Measurements from ENCODE around the gene ZNF396.

ZNF396 gene

DNA sequence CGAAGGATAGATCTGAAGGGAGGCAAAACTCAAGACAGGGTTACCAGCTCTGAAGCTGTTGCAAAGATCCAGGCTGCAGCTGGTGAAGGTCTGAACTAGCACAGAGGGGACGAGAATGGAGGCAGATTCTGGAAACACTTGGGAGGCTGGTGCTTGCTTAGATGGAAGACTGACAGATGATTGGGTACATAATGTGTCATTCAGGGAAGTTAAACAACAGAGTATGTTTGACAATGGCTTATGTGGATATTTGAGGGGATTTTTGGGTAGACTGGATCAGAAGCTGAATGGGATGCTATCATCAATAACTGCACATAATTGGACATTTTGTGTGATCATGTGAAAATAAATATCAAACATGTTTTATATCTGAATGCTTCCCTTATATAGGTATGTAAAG lies 2.3 kb upstream of the ZNF396 start:
- DNase-seq: no peak

DNA sequence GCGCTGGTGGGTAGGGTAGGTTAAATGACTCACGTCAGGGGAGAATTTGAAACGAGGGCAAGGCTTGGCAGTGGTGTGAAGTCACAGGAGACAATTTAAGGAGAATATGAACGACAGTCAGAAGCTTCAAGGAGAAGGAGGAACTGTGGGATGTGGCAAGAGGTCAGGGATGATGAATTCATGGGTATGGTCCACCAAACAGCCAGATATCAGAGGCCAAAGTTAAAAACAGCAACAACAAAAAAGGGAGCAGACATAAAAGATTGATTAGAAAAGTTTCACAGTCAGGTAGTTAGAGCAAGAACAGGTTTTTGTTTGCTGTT lies 1.4 kb upstream of the ZNF396 start:
- no peak for DNase-seq

DNA sequence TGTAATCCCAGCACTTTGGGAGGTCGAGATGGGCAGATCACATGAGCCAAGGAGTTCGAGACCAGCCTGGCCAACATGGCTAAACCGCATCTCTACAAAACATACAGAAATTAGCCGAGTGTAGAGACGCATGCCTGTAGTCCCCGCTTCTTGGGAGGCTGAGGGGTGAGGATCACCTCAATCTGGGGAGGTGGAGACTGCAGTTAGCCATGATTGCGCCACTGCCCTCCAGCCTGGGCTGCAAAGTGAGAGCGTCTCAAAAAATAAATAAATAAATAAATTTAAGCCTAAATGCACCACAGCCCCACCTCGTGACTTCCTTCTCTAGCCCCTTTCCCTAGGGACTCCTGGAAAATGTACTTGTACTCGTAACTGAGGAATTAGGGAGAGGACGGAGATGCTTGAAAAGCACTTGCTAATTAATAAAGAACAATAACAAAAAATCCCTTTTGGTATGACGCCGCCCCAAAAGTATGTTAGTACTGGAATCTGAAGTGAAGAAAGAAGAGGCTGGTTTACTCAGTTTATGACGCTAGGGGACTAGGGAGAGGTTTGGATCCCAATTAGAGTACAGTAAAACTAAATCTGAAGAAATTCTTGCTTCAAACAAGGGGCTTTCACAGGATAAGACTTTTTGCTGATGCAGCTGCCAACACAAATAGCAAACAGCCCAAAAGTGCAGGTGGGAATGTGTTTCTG lies 887 bp upstream of the ZNF396 start:
- no peak for DNase-seq

DNA sequence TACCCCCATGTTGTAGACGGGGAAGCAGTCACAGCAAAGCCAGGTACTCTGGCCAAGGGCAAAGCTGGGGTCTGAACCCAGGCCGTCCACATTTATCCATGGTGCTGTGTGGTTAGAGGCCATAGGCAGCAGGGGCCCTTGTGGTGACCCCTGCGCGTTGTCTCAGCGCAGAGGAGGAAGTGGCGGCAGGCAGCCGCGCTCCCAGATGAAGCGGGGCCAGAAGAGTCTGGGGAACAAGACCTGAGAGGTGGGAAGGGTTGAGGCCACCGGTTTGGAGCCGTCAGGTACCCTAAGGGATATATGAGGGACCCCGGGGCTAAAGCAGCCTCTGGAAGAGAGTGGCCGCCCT lies 770 bp downstream of the ZNF396 start:
- peak; percentile 57 for DNase-seq

DNA sequence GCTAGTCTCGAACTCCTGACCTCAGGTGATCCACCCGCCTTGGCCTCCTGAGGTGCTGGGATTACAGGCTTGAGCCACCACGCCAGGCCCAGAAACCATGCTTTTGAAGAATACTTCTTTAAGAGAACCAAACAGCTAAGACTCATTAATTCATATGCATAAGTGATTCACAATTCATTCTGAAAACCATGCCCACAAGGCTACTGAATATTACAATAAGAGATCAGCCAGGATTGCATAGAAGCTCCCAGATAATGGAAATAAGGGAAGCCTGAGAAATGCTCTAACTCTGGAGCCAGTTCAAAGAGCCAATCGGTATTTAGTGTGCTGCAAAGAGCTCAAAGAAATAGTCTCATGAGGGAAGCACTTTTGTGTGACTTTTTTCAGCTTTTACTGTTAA lies 2.4 kb downstream of the ZNF396 start:
- DNase-seq: no peak

DNA sequence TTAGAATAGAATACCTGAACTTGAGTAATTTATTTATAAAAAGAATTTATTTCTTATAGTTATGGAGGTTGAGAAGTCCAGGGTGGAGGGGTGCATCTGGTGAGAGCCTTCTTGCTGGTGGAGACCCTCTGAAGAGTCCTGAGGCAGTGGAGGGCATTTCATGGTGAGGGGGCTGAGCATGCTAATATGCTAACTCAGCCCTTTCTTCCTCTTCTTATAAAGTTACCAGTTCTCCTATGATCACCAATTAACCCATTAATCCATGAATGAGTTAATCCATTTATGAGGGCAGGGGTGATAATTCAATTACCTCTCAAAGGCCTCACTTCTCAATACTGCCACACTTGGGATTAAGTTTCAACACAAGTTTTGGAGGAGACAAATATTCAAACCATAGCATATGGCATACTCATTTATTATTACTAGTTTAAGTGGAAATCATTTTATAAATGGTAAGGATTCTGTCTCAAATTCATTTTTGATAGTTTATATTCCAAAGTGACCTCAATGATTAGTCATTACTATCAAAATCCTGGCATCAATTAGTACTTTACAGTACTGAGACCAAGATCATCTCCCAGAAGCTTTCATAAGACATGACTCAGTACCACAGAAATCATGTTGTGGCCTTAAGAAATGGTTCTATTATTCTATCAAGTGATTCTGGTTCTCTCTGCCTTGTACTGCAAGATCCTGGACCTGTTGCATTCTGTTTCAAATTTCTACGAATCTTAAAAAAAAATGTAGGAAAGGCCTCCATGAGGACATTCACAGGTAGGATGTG lies 5.5 kb downstream of the ZNF396 start:
- no peak for DNase-seq

DNA sequence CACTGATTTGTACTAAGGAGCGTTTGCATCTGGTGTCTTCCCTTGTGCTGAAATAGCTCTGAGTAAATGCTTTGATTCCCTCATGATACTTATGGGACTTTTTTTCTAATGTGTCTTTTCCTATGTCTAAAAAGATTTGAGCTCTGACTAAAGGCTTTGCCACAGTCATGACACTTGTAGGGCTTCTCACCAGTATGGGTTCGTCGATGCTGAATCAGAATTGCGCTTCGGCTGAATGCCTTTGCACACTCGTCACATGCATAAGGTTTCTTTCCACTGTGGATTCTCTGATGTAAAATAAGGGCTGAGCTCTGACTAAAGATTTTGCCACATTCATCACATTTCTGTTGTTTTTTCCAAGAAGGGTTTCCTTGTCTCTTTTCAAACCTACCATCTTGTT lies 8.0 kb downstream of the ZNF396 start:
- DNase-seq: no peak

DNA sequence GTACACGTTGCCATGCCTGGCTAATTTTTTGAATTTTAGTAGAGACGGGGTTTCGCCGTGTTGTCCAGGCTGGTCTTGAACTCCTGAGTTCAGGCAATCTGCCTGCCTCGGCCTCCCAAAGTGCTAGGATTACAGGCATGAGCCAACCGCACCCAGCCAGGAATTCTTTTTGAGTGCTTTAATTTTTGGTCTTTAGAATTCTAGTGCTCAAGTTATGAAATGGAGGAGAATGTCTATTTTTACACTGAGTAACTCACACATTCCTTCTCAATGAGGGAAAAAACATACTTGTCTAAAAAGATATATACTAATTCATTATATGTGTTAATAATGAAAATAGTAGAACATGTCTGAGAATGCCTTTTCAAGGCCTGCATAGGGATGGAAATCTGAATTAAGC lies 8.5 kb downstream of the ZNF396 start:
- DNase-seq: no peak

DNA sequence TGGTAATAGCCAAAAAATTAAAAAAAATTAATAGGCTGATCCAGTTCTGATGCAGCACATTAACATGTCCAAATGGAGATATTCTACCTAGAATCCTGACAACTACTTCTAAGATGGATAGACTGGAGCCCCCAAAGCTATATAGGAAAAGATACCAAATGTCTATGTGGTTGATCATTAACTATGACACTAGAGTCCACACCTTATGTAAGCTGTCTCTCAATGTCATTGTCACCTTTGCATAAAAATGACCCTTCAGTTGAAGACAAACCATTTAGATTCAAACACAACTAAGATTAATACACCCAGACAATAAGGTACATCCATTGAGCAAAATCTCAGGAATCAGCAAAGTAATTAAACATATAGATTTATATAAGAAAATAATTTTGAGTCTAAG lies 14.6 kb downstream of the ZNF396 start:
- no peak for DNase-seq

DNA sequence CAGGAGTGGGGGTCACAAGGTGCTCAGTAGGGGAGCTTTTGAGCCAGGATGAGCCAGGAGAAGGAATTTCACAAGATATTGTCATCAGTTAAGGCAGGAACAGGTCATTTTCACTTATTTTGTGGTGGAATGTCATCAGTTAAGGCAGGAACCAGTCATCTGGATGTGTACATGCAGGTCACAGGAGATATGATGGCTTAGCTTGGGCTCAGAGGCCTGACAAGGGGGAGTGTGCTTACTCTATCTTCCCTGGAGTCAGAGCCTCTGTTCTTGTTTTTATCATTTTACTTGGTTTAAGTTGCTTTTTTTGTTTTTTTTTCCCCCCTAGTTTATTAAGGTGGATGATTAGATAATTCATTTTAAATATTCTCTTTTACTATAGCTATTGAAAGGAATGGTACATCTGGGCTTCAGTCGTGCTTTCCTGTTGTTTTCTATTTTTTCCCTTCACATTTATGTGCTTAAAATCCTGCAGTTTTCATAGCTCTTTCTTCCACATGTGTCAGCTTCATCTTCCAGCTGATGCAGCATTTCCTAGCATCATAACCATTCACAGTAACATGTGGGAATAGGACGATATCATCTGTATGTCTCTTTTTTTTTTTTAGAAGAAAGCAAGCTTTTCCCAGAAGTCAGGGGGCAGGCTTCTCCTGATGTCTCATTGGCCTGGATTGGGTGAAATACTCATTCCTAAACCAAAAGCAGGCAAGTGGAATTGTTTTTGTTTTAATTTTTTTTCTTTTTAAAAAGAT lies 15.4 kb downstream of the ZNF396 start:
- no peak for DNase-seq

DNA sequence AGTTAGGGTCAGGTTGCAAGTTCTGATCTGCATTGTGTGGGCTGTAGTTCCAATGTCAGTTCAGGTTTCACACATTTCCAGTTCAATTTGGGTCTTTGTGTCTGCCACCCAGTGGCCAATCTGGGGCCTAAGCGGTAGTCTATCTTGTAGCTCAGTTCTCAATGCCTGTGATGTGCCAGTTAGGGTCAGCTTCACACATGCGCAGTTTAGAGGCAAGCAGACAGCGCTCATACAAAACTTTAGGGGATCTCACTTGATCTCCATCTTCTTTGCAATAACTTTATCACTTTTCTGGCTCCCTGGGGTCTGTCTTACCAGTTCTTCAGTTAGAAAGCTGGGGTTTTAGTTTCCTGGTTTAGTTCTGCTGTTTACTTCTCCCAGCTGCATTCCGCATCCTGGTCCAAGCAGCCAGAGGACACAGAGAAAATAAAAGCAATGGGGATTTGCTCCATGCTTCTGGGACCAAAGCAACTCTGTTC lies 22.0 kb downstream of the ZNF396 start:
- DNase-seq: peak; percentile 93

DNA sequence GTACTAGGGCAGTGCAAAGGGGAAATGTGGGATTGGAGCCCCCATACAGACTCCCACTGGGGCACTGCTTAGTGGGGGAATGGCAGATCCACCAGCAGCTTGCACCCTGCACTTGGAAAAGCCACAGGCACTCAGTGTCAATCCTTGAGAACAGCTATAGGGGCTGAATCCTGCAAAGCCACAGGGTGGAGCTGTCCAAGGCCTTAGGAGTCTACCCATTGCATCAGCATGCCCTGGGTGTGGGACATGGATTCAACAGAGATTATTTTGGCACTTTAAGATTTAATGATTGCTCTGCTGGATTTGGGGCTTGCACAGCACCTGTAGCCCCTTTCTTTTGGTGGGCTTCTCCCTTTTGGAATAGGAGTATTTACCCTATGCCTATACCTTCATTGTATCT lies 24.4 kb downstream of the ZNF396 start:
- no peak for DNase-seq

DNA sequence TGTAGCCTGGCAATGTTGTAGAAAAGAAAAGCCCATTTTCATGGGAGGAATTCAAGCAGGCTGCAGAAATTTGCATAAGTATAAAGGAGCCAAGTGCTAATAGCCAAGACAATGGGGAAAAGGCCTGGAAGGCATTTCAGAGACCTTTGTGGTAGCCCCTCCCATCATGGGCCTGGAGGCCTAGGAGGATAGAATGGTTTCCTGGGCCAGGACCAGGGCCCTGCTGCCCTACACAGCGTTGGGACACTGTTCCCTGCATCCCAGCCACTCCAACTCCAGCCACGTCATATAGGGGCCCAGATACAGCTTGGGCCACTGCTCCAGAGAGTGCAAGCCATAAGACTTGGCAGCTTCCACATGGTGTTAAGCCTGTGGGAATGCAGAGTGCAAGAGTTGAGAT lies 24.9 kb downstream of the ZNF396 start:
- DNase-seq: no peak

DNA sequence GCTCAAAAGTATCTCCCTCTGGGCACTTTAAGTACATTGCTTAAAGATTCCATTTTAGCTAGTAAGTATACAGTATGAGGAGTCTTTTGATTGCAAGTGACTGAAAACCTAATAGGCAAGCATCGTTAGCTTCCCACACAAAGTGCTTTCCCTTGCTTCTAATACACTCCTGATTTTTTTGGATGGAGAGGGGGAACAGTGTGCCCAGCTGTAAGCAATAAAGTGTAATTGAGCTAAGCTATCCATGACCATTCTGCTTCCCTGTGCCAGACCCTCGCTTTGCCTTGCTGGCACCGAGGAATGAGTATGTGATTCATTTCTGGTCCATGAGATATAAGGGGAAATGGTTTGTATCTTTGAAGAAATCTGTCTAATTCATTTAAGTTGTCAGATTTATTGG lies 29.1 kb downstream of the ZNF396 start:
- DNase-seq: no peak

DNA sequence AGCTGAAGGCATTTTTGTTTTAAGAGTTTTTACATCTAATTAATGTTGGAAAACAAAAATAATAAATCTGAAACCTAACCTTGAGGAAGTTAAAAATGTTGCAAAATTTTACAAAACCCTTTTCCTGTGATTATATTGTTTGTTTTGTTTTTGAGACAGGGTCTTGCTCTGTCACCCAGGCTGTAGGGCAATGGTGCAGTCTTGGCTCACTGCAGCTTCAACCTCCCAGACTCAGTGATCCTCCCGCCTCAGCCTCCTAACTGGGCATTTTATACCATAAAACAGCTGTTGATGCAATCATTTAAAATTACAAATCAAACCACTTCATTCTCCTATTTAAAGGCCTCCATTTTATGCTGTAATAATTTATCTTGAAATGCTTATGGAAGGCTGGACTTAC lies 31.2 kb downstream of the ZNF396 start:
- no peak for DNase-seq

DNA sequence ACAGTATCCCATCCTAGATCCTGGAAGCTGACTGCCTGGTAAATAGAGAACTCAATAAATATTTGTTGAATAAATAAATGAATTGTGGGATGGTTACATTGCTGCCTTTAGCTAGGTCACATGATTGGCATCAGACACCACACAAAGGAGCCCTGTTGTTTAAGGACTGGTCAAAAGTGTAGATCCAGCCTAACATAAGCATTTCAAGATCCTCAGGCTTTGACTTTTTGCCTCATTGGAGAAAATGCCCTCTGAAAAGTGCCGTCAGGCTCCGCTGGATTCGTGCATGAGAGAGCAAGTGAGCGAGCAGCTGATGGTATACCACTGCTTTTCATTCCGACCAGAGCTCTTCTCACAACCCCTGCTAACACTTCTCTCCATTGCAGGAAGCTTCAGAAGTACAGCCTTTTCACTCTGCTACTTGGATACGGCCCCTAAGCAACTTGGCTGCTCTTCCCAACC lies 31.6 kb downstream of the ZNF396 start:
- DNase-seq: peak; percentile 96

DNA sequence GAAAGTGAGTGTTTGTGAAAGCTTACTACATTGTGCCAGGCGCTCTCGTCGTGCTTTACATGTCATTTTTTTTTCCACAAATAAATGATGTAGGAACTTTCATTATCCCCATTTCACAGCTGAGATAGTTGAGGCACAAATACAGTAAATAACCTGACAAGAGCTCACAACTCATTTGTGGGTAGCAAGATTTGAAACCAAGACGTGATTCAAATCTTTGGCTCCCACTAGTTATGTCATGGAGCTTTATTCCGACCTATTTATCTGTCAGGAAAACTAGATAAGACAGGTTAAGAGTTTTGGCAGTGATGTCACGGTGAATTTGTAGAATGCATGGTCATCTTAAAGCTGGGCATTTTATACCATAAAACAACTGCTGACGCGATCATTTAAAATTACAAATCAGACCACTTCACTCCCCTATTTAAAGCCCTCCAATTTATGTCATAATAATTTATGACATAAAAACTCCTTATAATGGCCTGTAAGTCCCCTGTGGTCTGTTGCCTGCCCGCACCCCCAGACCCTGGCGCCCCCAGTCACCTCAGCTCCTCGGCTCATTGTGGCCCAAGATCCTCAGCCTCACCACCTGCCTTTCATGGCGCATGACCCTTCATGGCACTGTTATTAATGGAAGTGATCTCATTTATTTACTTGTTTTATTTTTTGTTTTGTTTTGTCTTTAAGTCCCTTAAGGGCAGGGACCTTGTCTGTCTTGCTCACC lies 32.2 kb downstream of the ZNF396 start:
- peak; percentile 77 for DNase-seq

DNA sequence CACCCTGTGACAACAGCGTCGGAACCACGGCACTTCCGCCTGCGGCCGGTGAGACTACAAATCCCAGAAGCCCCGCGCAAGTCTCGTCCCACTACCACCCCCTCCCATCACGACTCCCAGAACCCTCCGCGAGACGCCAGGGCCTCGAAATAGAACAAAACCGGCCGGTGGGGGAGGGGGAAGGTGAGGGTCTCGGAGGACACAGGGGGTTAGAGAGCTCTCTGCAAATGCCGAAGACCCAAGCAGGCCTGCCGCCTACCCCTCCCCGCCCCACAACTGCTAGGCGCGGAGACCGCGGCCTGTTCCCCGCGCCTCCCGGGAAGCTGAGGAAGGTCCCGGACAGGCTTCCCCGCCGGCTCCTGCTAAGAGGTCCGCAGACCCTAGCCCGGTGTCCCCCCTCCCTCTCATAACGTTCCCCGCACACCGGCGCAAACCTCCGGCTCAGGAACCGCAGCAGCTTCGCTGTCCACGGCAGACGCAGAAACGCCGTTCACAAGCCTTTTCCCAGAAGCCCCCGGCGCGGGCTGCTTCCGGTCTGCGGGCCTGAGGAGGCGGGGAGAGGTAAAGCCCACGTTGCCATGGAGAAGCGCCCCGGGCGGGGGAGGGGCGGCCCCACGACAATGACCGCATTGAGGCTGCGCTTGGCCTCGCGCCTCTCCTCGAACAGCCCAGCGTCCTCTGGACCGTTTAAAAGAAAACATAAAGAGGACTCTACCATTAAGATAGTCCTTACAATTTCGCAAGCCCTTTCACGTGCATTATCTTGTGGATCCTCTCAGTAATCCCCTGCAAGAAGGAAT lies 33.0 kb downstream of the ZNF396 start, which contains the start of gene ZNF24:
TSS of gene ZNF24 (minus strand) at position 485 of the 800 bp plus-strand sequence. CDS start 3,770 bp downstream, outside the sequence.
- DNase-seq: peak; percentile 99

DNA sequence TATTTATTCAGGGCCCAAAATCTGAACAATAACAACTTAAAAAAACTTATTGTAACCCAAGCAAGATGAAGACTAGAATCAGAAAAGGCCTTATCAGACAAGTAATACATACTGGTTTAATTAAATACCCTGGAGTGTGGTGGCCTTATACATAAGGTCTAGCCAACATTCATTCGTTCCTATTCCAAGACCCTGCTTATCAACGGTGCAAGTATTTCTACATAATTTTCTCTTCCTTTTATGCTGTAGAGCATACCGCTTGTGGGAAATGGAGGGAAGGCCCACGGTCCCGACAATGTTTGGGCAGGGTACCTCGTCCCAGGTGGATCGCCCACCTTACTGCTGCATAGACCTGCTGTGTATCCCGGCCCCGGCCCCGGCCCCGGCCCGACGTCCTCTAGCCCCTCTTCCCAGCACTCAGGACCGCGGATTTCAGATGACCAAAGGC lies 33.6 kb downstream of the ZNF396 start:
- DNase-seq: no peak

DNA sequence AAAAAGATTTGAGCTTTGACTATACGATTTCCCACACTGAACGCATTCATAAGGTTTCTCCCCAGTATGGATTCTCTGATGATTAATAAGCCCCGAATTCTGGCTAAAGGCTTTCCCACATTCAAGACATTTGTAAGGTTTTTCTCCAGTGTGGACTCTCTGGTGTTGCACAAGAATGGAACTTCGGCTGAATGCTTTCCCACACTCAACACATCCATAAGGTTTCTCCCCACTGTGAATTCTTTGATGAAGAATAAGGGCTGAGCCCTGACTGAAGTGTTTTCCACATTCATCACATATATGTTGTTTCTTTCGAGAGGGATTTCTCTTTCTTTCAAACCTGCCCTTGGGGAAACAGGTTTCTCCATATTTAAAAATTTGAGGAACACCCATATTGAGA lies 39.9 kb downstream of the ZNF396 start:
- no peak for DNase-seq

DNA sequence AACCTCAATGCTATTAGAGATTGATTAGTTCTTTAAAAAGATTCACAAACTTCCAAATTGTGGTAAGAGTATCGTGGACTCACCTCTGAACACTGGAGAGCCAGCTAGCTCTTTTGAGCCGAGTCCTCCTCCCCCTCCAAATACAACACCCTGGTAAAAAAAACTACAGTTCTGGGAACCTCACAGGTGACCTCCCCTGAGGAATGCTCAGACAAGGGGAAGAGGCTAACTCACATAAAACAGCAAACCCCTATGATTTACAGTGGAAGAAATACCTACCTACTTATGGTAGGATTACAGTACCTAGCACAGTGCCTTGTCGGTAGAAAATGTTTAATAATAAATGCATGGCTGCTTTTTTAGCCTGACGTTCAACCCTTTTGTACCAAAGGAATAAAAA lies 41.3 kb downstream of the ZNF396 start:
- no peak for DNase-seq

DNA sequence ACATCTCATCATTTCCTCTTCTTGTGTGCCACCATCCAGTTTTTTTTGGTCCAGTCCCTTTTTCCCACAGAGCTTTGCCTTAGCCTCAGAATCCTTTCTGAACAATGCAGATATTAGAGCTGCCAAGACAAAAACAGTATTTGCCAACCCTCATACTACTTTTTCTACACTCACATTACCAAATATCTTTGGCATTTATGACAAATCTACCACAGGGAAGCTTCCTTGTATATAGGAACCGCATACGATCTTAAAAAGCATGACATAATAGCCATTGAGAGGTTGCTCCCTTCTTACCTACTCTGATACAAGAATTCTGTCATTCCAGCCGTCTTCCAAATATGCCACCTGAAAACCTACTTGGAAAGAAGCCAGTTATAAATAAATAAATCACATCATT lies 42.3 kb downstream of the ZNF396 start:
- DNase-seq: no peak

Data from NCI-H510A treated with DMSO at 0.1 percent for 48 hours (cell line).